NCI-H748 (cell line): ENCODE measurements around the gene ERMAP.

Source experiments
- DNase-seq: peaks from one replicate; lab custom pipeline; 2025; ENCODE audit not compliant: unreplicated experiment; lab: John Stamatoyannopoulos, UW

The ERMAP gene, protein sequence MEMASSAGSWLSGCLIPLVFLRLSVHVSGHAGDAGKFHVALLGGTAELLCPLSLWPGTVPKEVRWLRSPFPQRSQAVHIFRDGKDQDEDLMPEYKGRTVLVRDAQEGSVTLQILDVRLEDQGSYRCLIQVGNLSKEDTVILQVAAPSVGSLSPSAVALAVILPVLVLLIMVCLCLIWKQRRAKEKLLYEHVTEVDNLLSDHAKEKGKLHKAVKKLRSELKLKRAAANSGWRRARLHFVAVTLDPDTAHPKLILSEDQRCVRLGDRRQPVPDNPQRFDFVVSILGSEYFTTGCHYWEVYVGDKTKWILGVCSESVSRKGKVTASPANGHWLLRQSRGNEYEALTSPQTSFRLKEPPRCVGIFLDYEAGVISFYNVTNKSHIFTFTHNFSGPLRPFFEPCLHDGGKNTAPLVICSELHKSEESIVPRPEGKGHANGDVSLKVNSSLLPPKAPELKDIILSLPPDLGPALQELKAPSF

DNA sequence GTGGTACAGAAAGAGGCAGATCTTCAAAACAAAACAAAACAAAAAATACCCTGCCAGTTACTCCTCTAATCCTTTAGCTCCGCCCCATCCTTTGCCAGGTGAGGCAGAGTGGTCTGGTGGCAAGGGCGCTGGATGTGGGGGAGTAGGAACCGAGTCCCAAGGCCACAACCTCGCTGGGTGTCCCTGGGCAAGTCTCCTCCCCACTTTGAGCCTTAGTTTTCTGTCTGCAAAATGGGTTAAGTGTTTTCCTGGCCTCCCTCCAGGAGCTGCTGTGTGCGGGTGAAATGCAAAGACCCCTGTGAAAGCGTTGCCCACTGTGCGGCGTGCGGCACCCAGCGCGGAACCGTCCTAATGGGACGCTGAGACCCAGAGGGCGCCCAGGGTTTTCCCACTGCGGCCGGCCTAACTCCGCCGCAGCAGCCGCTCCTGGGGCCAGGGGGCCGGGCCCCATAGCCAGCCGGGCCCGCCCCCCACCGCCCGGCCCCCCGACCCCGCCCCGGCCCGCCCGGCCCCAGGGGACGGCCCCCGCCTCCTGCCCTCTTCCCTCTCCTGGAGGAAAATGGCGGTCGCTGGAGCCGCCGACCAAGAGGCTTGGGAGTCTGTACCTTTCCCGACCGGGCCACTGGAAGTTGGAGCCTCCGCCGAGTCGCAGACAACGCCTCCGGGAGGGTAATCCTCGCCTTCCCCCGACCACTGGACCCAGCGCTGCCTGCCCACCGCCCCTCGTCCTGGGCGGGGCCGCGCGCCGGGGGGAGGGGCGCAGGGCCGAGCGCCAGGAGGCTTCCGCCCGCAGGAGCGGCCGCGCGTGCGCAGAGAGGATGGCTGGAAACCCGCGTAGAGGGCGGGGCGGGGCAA, at the start of gene ERMAP, which contains the start of gene SVBP:
TSS of gene ERMAP (plus strand) at position 538 of the 855 bp plus-strand sequence. CDS start 13,327 bp downstream, outside the sequence.
TSS of gene SVBP (minus strand) at position 813 of the 855 bp plus-strand sequence. CDS start 853 bp downstream, outside the sequence.
- DNase-seq: peak; percentile 100

DNA sequence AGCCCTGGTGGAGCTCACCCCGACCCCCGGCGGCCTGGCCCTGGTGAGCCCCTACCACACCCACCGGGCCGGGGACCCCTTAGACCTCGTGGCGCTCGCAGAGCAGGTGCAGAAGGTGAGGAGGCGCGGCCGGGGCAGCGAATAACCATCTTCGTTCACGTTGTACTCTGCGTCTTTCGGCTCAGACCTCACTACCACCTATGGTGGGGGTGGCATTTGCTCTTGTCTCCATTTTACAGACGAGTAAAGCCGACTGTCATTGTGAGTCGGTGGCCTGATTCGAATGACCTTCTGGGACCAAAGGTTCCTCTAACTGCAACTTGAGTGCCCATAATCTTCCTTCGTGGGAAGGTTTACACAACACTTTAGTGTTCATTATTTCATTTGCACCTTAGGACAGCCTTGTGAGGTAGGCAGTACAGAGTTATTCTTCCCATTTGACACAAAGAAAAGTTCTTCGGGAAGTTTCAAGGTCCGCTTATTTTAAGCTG, 49.4 kb upstream of the ERMAP start:
- DNase-seq: peak; percentile 98

DNA sequence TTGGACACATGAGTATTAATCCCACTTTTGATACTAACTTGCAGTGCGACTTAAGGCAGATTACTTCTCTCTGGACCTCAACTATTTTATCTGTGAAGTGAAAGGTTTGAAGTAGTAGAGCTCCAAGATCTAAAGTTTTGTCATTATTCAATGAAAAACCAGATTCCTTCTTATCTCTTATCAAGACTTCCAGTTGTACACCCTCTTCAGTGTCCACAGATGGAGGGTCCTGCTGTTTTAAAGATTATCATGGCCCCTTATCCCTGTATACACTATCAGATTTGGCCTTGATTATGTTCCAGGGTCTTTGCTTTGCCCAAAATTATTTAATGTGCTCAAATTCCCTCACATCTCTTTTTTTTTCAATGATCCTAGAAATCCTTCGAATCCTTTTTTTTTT, 48.8 kb upstream of the ERMAP start:
- no peak for DNase-seq

DNA sequence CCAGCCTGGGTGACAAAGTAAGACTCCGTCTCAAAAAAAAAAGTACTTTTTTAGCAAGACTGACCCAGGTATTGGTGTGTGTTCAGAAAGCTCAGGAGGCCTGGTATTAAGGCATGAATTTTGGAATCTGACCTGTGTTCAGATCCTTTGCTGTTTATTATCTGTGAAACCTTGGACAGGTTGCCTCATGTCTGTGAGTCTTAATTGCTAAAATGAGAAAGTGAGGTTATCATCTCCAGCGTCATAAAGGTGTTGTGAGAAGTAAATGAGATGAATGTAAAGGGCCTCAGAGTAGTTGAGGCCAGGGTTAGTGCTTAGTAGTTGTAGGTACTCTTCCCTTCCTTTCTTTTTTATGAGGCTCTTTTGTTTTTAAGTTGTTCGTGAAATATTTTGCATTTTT, 47.1 kb upstream of the ERMAP start:
- no peak for DNase-seq

DNA sequence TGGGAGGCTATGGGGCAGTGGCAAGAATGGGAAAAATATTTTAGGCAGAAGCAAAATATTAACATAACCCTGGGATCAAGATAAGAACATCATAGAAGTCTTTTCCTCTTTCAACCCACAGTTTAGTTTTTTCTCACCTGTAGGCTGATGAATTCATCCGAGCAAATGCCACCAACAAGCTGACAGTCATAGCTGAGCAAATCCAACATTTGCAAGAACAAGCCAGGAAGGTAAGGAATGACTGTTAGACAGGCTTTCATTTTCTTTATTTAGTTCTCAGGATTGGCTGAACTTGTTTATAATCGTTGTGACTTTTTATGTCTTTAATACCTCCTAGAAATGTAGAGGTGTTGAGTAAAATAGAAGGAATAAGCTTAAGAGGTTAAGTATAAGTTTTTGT, 43.5 kb upstream of the ERMAP start:
- DNase-seq: no peak

DNA sequence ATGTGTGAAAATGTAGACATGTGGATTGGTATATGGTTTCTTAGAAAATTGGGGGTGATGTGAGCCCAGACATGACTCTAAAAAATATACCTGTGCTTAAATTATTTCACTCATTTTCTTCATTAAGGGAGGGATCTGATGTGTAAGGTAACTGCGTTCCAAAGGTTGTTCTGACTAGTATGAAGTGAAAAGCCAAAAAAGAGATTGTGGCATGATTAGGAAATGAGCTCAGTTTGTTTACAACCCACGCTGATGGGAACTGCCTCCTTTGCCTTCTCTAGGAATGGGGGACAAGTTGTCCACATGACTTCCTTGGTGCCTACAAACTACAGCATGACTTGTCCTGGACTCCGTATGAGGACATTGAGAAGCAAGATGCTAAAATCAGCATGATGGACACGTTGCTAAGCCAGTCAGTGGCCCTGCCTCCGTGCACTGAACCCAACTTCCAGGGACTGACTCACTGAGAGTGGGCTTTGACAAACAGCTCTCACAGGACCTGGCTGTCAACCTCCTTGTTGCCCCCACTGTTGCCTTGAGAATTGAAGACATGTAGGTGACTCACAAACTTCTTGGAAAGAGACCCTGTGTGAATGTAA, 41.9 kb upstream of the ERMAP start:
- DNase-seq: no peak

DNA sequence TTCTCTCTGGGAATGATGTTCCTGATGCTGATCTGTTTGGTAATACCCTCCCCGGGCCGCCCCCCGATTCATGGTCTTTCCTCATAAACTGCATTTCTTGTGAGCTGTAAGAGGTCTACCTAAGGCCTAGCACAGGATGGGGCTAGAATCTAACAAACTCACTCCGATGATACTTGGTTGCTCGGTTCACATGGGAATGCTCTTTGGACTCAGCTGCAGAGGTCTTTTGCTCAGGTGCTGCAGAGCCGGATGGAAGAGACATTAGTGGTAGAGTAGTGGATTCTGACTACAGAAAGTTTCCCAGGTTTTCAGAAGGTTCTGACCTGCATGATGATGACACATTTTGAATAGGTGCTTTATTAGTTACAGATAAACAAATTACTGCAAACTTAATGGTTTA, 40.4 kb upstream of the ERMAP start:
- DNase-seq: no peak

DNA sequence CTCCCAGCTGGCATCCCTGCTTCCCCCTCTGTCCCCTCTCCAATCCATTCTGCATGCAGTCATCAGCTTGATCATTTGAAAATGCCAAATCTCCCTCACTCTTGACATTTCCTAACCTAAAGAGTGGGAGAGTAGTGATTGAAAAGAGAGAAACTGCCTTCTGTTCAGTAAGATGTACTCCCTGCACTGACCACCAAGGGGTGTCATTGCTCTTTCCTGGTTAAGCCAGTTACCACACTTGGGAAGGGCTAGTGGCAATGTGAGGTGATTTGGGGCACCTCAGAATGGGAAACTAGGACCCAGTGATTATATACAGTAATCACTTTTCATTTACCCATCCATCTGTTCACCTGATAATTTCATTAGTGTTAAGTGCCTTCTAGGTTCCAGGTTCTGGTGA, 39.1 kb upstream of the ERMAP start:
- peak; percentile 88 for DNase-seq

DNA sequence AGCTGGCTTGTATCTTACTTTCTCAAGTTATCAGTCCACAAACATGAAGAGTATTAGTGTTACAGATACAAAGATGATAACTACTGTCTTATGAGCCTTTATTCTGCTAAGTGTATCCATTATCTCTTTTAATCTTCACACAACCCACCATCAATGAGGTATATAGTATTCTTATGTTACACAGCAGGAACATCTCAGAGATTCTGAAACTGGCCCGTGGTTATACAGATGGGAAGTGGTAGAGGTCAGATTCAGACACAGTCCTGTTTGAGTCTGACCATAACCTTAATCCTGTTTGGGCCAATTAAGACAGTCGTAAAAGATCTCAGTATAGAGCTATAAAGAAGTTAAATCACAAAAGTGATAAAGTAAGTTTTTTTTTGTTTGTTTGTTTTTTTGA, 37.2 kb upstream of the ERMAP start:
- no peak for DNase-seq

DNA sequence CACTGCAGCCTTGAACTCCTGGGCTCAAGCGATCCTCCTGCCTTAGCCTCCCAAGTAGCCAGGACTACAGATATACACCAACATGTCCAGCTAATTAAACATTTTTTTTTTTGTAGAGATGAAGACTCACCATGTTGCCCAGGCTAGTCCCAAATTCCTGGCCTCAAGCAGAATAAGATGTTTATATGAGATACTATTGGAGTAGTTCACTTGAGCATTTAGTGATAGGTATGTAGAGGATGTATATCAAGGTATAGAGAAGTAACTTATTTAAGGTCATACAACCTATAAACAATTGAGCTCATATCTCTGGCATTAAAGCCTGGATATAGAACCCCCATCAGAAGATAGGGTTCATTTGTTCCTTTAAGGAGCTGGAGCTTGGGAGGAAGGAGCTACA, 36.7 kb upstream of the ERMAP start:
- DNase-seq: no peak

DNA sequence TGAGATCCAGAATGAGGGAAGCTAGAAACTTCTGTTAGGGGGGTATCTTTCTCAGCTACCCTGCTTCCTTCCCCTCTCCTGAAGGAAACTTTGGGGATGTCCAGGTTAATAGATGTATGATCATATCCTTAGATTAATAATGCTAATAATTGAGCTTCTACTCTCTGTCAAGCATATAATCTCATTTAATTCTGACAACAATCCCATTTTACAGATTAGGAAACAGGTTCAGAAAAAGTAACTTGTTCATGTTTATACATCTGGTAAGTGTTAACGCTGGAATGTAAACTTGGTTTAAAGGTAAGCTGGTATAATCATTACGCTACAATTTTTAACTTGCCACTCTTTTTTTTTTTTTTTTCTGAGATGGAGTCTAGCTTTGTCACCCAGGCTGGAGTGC, 33.8 kb upstream of the ERMAP start:
- no peak for DNase-seq

DNA sequence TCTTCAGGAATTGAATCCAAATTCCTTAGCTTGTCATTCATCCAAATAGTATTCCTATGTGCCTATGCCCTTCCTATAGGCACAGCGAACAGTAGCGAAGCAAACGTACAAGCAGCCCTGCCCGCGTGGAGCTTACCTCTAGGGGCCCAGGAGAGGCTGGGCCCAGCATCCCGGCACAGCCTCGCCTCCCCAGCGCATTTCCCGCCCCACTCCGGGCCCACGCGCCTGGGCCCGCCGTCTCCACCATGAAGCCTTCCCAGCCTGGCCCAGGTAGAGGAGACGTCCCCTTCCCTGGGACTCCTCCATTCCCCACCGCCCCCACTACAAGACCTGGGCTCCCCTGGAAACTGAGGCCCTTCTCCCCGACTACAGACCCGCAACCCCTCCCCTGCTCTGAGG, 32.4 kb upstream of the ERMAP start:
- DNase-seq: no peak

DNA sequence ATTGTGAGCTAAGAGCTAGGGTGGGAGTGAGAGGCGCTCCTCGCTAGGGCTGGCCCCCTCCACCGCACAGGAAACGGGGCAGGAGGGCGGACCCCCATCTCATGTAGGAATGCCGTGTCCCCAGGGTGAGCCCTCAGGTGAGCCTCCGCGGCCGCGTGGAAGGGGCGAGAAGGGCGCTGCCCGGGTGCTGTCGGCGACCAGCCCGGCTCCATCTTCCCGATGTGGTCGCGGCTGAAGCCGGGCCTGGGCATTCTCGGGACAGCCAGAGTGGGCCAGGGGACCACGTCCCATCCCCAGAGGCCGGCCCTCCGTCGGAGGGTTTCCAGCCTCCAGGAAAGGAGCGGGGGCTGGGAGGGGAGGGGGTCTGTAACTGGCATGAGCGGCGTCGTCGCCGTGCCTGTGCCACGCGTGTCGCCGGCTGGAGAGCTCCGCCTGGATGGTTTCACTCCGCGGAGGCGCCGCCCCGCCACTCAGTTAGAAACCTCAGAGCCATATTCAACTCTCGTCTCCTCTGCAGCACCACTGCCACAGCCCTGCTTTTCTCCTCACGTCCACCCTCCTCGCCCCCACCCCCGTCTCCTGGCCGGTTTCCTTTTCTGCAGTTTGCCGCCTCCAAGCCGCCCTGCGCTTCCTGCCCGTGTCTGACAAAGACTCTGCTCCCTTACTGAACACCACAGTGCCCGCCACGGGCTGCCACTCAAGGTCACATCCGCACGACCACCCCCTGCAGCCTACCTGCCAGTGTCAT, 31.8 kb upstream of the ERMAP start, which contains the start of gene TMEM269:
TSS of gene TMEM269 (plus strand) at position 46 of the 748 bp plus-strand sequence. CDS start 4,903 bp downstream, outside the sequence.
- DNase-seq: peak; percentile 70

DNA sequence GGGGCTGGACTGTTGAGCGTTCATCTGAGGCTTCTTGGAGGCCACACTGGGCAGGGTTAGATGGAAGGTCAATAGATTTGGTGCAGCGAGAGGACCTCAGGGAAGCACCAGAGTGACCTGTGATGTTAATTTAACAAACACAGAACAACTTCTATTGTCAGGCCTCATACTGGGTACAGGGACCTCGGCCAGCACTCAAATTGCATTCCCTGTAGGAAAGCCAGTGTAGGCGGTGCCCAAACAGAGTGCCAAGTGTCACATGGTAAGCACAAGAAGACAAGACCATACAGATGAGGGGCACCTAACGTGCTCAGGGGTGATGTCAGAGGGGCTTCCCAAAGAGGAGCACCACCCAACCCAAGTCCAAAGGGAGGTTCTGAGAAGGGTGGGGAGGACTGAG, 30.8 kb upstream of the ERMAP start:
- DNase-seq: no peak

DNA sequence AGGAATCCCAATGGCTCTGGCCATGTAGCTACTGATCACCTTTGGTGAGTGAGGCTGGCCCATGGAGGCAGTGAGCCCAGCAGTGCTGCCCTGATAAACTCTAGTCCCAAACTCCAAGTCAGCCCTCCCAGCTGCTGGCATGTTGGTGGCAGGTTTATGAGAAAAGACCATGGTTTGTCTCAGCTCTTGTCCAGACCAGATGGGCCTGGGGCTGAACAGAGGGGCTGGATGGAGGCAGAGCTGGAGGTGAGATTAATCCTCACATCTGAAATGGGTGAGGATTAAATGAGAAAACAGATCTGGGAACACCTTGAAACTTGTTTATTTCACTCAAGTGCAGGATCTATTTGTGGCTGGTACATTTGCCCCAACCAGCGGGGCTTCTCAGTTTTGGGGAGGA, 28.9 kb upstream of the ERMAP start:
- DNase-seq: no peak

DNA sequence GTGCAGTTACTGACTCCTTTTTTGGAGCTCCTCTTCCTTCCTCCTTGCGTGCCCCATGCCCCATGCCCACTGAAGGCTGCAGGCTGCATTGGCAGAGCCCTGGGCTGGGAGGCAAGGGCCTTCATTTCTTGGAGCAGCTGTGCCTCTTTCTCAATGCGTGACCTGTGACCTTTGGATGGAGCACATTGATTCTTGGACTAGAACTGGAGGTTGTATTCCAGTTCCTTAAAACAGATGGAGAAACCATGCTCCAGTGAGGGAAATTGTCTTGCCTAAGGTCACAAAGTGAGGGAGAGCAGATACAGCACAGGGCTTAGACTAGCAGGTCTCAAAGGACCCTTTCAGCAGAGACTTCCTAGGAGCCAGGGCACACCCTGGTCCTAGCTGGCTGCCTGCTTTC, 23.1 kb upstream of the ERMAP start:
- DNase-seq: no peak

DNA sequence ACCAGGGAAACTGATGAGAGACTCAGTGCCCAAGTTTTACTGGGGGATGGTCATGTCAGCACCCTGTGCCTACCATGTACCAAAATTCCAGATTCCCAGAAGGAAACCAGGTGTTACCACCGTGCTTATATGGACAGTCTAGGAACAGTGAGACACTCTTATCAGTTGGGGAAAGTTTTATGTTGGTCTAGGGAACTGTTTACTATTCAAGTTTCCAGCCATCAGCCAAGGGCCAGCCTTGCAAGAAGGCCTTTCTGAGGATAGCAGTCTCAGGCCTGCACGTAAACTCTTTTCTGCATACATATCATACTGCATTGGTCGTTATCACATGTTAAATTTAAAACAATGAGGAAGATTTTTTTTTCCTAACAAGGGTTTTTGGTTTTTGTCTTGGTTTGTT, 19.5 kb upstream of the ERMAP start:
- DNase-seq: no peak

DNA sequence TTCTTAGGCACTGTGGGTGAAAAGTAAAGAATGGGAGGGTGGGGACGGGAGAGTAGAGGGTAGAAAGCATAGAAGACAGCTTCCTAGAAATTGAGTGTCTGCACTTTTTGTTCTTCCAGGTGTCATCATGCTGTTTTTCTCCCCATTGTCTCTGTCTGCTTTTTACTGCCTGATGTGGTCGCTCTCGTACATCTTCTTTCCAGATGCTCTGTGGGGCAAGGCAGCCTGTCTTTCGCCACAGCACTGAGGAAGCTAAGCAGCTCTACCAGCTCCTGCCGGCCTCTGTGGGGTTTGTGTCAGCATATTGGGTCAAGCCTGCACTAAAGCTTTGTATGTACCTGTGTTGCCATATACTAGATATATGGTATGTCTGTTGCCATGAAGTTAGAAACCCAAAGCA, 18.9 kb upstream of the ERMAP start:
- DNase-seq: no peak

DNA sequence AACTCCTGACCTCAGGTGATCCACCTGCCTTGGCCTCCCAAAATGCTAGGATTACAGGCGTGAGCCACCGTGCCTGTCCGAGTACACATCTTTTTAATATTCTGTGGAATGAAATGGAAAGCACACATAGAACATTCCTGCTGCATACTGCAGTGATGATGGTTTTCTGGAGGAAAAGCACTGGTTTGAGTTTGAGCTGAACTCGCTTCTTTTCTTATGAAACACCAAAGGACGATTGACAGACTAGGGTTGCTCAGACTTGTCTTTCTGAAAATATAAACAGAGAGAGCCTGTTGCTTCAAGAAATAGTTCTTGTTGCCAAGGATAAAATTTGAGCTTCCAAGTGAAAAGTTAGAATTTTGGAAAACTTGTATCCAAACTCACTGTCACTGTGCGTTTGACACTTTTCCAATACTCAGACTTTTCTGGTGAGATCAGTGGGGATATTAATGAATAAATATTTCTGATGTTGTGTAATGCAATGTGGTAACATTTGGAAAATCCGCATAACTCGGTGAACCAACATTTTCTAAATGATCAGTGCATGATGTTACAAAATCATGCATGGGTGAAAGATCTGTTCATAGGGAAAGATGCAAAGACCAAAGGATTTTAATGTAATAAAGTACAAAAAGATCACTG, 15.0 kb upstream of the ERMAP start:
- no peak for DNase-seq

DNA sequence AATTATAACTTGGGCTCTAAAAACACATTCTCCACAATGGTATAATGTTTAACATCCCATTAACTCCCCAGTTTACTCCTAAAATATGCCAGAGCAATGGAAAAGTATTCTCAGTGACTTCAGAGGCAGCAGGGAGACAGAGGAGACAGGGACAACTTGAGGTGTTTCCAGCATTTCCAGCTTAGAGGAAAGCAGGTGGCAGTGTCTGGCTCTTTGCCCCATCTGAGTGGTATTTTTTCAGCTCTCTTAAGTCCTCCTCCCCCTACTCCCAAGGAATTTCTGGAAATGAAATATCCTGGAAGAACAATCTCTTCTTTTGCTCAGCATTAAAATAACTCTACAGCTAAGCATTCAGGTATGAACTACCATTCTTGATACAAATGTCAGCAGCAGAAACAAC, 10.8 kb upstream of the ERMAP start:
- no peak for DNase-seq
